Activated CD8-positive, alpha-beta T cell treated with anti-CD3 and anti-CD28 coated beads, Interleukin-2, amount 10 ng/mL, durations not matched to agents 7 days and 5 days (primary cell): ENCODE data around the gene UCKL1. TPM values are rescaled to one million over a fixed set of nuclear protein-coding genes. Genes with fewer than 3 reads are reported as not detected.
A peak's percentile ranks its signal among the peaks of the same experiment; 100 is the strongest.

Experiments used
- ATAC-seq: fragments of 150-1000 bp; cut with Tn5 transposase; one replicate; pipeline ENCODE4 v1.10.0; 2021; ENCODE audit warnings: moderate library complexity
- CTCF ChIA-PET: fragments of 350-600 bp; sonication (Branson Sonifier 250); formaldehyde crosslinking; loops from one replicate; lab custom pipeline; 2021; ENCODE audit warnings: antibody characterized with exemption; lab: Charles Lee
- POLR2A ChIA-PET: fragments of 350-600 bp; sonication (Branson Sonifier 250); formaldehyde crosslinking; loops from one replicate; lab custom pipeline; 2021; ENCODE audit warnings: antibody characterized with exemption; lab: Charles Lee
- DNase-seq: peaks from one replicate; pipeline ENCODE4 v3.0.0-alpha.2; 2020
- H3K27ac Mint-ChIP-seq: one replicate; pipeline ENCODE4 v1.8.0; 2021; ENCODE audit warnings: mild to moderate bottlenecking, mixed read lengths
- H3K27me3 Mint-ChIP-seq: one replicate; pipeline ENCODE4 v1.8.0; 2021; ENCODE audit warnings: low read depth, mixed read lengths
- H3K36me3 Mint-ChIP-seq: one replicate; pipeline ENCODE4 v1.8.0; 2021; ENCODE audit warnings: low read depth, mixed read lengths
- H3K4me1 Mint-ChIP-seq: one replicate; pipeline ENCODE4 v1.8.0; 2021; ENCODE audit warnings: low read depth, mixed read lengths
- H3K4me3 Mint-ChIP-seq: one replicate; pipeline ENCODE4 v1.8.0; 2021; ENCODE audit warnings: mild to moderate bottlenecking, mixed read lengths
- H3K9me3 Mint-ChIP-seq: one replicate; pipeline ENCODE4 v1.8.0; 2022; ENCODE audit warnings: mixed read lengths; ENCODE audit not compliant: insufficient read depth
- total RNA-seq, 2 experiments: library from RNA; stranded (reverse); gene quantifications; one replicate each; pipeline ENCODE4 v1.2.3, GENCODE V29; 2021

The UCKL1 gene
- total RNA-seq, 2 experiments from 2014 or later, result 41.1 to 45.4 TPM

DNA sequence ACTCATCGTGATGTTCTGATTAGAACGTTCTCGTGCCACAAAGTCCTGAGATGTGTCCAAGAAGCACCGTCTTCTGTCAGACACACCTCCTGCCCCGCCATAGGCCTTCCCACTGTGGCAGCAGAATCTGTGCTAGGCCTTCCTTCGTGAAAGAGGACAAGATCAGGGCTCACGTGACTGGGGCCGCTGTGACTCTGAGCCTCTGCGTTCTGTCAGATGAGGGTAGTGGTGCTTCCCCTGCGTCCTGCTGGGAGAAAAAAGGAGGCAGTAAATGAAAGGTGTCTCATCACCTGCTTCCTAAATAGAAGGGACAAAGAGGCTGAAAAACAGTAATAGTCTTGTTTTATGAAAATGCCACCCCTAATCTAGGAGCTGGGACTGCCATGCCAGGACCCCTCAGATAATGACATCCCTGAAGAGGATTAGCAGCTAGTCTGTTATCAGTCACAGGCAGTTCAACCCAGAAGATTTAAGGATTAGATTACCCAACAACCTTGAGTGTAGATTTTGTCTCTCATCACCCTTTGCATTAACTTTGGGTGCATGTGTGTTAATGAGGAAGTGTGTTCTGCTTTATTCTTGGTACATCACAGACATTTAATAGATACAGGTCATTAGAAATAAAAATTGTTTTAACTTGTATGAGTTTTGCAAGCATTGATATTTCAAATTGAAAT, 57.2 kb downstream of the UCKL1 start:
- Mint-ChIP-seq H3K9me3 (no peaks in the 10 kb centered on the region), H3K36me3 (peaks cover 50% of the 10 kb centered on the region), H3K27ac (no peak overlapping the region), H3K27me3 (no peaks in the 10 kb centered on the region), H3K4me1 (peaks cover 62% of the 10 kb centered on the region), H3K4me3 (no peak overlapping the region)
- ChIA-PET CTCF (no interaction called here), POLR2A (no interaction called here)
- no peak for ATAC-seq
- no peak for DNase-seq

DNA sequence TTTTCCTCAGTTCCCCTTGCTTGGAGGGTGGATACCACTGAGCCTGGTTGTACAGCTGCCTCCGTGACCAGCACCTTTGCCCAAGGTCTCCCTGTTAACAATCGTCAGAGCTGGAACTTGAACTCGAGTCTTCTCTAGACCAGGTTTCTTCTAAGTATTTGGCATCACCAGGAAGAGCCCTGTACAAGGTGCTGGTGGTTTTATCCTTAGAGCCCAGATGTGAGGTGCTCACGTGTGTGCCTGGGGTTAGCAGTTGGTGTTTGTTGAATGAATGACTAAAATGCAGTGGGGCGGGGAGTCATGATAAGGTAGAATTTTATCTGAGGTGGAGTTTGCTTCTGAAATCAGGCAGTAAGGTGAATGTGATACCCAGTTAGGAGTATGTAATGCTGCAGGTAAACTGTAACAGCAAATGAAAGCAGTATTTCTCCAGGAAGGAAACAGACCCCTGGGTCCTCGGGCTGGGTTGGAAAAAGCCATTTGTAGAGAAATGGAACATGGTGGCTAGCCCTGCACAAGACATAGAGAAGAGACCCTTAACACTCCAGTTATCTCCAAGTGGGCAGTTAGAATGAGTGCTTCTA, 58.1 kb downstream of the UCKL1 start:
- Mint-ChIP-seq H3K4me1 (peaks cover 56% of the 10 kb centered on the region), H3K36me3 (peaks cover 44% of the 10 kb centered on the region), H3K27ac (peak overlapping the region; percentile 62), H3K4me3 (no peak overlapping the region), H3K9me3 (no peaks in the 10 kb centered on the region), H3K27me3 (no peaks in the 10 kb centered on the region)
- DNase-seq (no peak), ATAC-seq (no peak)
- POLR2A ChIA-PET, result no interaction called here
- CTCF ChIA-PET, result interaction anchor here (0.9 kb wide), 1 partner anchor 11 kb away, joined by 3 read pairs; no protein-coding TSS in a partner anchor

DNA sequence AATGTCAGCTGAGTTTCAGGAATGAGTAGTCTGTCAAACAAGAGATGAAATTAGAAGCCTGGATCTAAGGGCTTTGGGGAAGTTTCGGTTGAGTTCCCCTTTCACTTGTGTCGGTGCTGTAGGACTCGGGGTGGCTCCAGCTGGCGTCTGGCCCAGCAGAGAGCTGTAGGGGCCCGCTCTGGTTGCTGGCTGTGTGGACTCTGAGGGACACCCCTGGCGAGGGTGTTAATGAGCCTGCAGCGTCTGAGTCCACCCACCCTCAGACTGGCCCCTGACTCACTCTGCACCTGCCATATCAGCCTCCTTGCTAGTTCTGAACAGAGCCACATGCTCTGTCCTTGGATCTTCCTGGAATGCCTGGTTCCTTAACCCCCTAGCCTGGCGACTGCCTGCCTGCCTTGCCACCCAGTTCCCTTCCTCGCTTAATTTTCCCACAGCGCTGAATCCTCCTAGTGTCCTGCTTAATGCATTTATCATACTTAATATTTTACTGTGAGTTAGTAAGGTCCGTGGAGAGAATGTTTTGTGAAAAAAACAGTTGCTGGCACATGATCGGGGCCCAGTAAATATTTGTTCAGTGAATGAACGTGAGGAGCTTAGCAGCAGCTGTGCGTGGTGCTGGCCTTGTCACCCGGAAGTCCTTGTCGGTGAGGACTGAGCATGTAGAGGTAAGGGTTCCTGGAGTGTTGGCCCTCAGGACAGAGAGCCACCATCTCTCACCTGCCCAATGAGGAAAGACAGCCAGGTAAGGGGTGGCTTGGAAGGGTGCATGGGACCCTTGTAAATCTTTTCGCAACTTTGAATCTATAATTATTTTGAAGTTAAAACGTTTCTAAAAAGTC, 59.7 kb downstream of the UCKL1 start:
- ChIA-PET CTCF (interaction anchor here (0.8 to 2.1 kb wide), 10 partner anchors 9 to 359 kb away, joined by 3 to 10 read pairs (median 4); partner anchors contain the start of genes PTK6, SAMD10 and TPD52L2), POLR2A (interaction anchor here (0.5 to 1.2 kb wide), 4 partner anchors 31 to 316 kb away, joined by 3 to 5 read pairs (median 4); partner anchors contain the start of genes ARFRP1, TPD52L2, UCKL1 and ZGPAT)
- DNase-seq (peak; percentile 46), ATAC-seq (peak; percentile 28)
- peaks cover 37% of the 10 kb centered on the region for H3K36me3 Mint-ChIP-seq
- H3K4me3 Mint-ChIP-seq, result peak overlapping the region; percentile 88
- H3K27ac Mint-ChIP-seq, result peak overlapping the region; percentile 96
- H3K4me1 Mint-ChIP-seq, result peaks cover 45% of the 10 kb centered on the region
- no peaks in the 10 kb centered on the region for H3K9me3 Mint-ChIP-seq
- no peaks in the 10 kb centered on the region for H3K27me3 Mint-ChIP-seq

DNA sequence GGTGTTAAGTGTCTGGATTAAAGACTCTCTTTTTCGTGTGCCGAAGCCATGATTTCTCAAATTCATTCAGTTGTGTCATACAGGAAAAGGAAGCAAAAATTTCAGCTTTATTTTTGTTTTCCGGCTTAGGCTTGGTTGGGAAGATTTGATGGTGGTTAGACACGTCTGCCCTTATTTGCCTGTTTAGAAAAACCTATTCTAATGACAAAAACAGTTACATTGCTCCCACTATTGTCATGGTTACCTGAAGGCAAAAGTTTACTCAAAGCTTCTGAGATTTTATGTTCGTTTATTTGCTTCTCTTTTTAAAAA, 60.3 kb downstream of the UCKL1 start:
- ChIA-PET CTCF (interaction anchor here (0.7 to 2.1 kb wide), 11 partner anchors 9 to 358 kb away, joined by 3 to 10 read pairs (median 3); partner anchors contain the start of genes PTK6, SAMD10 and TPD52L2), POLR2A (interaction anchor here (0.5 to 1.2 kb wide), 5 partner anchors 31 to 315 kb away, joined by 3 to 5 read pairs (median 3); partner anchors contain the start of genes C20orf204, PRPF6, TPD52L2 and UCKL1)
- Mint-ChIP-seq H3K4me1 (peaks cover 40% of the 10 kb centered on the region), H3K9me3 (no peaks in the 10 kb centered on the region), H3K4me3 (peak overlapping the region; percentile 88), H3K27ac (peak overlapping the region; percentile 96), H3K36me3 (peaks cover 35% of the 10 kb centered on the region), H3K27me3 (no peaks in the 10 kb centered on the region)
- ATAC-seq, result no peak
- no peak for DNase-seq

DNA sequence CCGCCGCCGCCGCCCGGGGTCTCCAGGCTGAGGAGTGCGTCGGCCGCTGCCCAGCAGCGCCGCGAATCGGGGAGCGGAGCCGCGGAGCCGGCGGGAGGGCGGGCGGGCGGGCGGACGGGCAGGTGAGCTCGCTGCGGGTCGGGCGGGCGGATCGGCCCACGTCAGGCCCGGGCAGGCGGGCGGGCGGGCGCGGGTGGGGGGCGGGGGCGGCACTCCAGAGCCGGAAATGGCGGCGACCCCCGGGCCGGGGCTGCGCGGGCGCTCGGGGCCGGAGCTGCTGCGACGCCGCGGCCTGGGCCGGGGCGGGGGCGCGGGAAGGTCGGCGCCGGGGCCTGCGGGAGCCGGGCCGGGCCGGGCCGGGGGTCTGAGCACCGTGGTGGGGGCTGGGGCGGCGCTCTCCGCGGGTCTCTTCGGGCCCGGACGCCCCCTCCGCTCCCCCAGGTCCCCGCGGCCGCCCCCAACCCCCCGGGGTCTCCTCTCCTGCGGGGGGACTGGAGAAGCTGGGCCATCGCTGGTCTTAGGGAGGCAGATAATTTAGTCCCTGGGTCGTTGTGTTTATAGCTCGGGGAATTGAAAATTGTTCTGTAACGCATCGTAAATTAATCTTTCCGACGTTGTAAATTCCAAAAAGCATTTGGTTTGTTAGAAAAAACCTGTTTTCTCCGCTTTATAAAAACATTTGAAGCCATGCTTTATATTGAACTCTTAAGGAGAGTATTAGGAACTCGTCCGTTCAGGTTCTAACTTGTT, 60.8 kb downstream of the UCKL1 start:
- Mint-ChIP-seq H3K4me3 (peak overlapping the region; percentile 88), H3K27me3 (no peaks in the 10 kb centered on the region), H3K36me3 (peaks cover 34% of the 10 kb centered on the region), H3K27ac (peak overlapping the region; percentile 96), H3K9me3 (no peaks in the 10 kb centered on the region), H3K4me1 (peaks cover 37% of the 10 kb centered on the region)
- ChIA-PET CTCF (interaction anchor here (0.7 to 2.1 kb wide), 9 partner anchors 18 to 358 kb away, joined by 3 to 10 read pairs (median 4); partner anchors contain the start of genes PTK6, SAMD10 and TPD52L2), POLR2A (interaction anchor here (0.7 to 1.2 kb wide), 6 partner anchors 30 to 1254 kb away, joined by 3 to 5 read pairs (median 3); partner anchors contain the start of genes C20orf204, PPDPF, PRPF6 and TPD52L2)
- no peak for DNase-seq
- ATAC-seq, result no peak

DNA sequence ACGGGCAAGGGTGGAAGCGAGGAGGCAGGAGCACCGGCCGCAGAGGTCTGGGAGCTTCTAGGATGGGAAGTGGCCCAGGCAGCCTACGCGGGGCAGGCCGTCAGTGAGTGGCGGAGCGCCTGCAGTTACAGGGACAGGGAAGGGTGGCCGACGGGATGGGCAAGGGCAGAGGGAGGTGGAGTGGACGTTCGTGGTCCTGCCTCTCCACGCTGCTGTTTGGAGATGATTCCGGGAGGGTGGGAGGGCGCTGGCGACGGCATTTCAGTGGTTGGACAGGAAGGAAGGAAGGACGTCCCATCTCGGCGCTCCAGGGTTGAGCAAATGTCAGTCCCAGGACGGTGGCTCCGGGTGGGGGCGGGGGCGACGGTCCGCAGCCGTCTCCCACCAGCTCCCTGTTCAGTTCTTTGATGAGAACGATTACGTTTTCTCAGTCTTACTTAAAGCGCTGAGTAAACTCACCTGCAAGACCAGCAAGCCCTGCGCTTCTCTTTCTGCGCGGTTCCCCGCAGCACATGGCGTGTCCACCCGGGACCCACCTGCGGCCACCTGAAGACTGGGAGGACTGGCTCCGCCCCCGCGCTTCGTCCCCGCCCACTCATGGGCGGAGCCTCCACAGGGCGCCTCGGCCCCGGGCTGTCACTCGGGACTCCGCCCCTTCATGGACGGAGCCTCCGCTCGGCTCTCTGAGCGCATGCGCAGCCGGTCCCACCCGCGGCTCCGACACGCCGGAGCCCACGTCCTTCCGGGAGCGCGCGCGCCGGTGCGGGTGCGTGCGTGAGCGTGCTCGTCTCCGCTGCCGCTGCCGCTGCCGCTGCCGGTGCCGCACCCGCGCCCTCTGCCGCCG, 61.6 kb downstream of the UCKL1 start, which contains the start of gene DNAJC5:
Gene DNAJC5 (plus strand): TSS at position 769 of the 844 bp plus-strand sequence. CDS start 33,220 bp downstream, outside the sequence.
- Mint-ChIP-seq H3K9me3 (no peaks in the 10 kb centered on the region), H3K36me3 (peaks cover 40% of the 10 kb centered on the region), H3K4me3 (peak within 1 kb of the TSS; percentile 88), H3K27me3 (no peaks in the 10 kb centered on the region), H3K27ac (peak within 1 kb of the TSS; percentile 96), H3K4me1 (peaks cover 37% of the 10 kb centered on the region)
- ATAC-seq, result peak; percentile 90
- ChIA-PET POLR2A (interaction anchor here (1.0 to 1.1 kb wide), 2 partner anchors 86 to 374 kb away, joined by 3 read pairs; partner anchors contain the start of genes PPDPF and PRPF6), CTCF (interaction anchor here (0.6 to 1.1 kb wide), 3 partner anchors 29 to 226 kb away, joined by 3 read pairs; partner anchors contain the start of genes PRPF6 and TPD52L2)
- DNase-seq, result peak; percentile 96

DNA sequence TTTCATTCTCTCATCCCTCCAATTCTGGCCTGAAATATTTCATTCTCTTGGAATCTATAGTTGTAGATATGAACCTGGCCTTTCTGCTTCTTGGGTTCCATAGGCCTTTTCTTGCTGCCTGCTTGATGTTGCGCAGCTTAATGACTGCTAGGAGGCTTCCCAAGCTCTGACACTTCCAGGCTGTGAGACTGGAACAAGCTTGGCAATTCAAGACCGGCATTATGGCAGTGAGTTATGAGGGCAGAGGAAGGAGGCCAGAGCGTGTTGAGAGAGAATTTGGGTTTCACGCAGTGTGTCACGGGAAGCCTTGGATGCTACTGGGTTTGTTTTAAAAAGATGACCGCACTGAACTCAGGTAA, 62.2 kb downstream of the UCKL1 start:
- DNase-seq (no peak), ATAC-seq (no peak)
- H3K27me3 Mint-ChIP-seq, result no peaks in the 10 kb centered on the region
- peak overlapping the region; percentile 48 for H3K27ac Mint-ChIP-seq
- CTCF ChIA-PET, result interaction anchor here (0.6 to 1.7 kb wide), 4 partner anchors 29 to 227 kb away, joined by 3 to 4 read pairs (median 3); partner anchors contain the start of genes PRPF6 and TPD52L2
- H3K9me3 Mint-ChIP-seq, result no peaks in the 10 kb centered on the region
- peak overlapping the region; percentile 54 for H3K4me3 Mint-ChIP-seq
- POLR2A ChIA-PET, result interaction anchor here (1.1 kb wide), 1 partner anchor 373 kb away, joined by 3 read pairs; the partner anchor contains the start of gene PPDPF
- peaks cover 34% of the 10 kb centered on the region for H3K4me1 Mint-ChIP-seq
- H3K36me3 Mint-ChIP-seq, result peaks cover 37% of the 10 kb centered on the region

DNA sequence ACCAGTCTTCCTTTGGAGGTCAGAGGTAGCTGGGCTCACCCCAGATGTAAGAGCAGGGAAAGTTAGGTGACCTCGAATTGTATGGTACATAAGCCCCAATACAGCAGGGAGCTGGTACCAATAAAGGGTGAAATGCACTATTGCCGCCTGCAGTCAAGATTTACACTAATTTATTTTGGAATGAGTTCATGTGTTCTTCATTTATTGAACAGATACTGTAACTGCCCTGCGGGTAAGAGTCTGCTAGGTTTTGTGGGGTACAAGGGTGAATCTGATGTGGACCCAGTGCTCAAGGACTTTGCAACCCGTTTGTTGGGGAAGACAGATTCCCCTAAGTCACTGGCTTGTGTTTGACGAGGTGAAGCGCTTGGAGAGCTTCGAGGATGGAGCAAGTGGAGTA, 63.8 kb downstream of the UCKL1 start:
- Mint-ChIP-seq H3K27ac (no peak overlapping the region), H3K36me3 (peaks cover 28% of the 10 kb centered on the region), H3K4me1 (peaks cover 20% of the 10 kb centered on the region), H3K9me3 (no peaks in the 10 kb centered on the region), H3K27me3 (no peaks in the 10 kb centered on the region), H3K4me3 (no peak overlapping the region)
- DNase-seq, result no peak
- POLR2A ChIA-PET, result interaction anchor here (0.6 kb wide), 1 partner anchor 142 kb away, joined by 3 read pairs; no protein-coding TSS in a partner anchor
- CTCF ChIA-PET, result interaction anchor here (1.7 kb wide), 1 partner anchor 106 kb away, joined by 4 read pairs; no protein-coding TSS in a partner anchor
- ATAC-seq, result no peak

DNA sequence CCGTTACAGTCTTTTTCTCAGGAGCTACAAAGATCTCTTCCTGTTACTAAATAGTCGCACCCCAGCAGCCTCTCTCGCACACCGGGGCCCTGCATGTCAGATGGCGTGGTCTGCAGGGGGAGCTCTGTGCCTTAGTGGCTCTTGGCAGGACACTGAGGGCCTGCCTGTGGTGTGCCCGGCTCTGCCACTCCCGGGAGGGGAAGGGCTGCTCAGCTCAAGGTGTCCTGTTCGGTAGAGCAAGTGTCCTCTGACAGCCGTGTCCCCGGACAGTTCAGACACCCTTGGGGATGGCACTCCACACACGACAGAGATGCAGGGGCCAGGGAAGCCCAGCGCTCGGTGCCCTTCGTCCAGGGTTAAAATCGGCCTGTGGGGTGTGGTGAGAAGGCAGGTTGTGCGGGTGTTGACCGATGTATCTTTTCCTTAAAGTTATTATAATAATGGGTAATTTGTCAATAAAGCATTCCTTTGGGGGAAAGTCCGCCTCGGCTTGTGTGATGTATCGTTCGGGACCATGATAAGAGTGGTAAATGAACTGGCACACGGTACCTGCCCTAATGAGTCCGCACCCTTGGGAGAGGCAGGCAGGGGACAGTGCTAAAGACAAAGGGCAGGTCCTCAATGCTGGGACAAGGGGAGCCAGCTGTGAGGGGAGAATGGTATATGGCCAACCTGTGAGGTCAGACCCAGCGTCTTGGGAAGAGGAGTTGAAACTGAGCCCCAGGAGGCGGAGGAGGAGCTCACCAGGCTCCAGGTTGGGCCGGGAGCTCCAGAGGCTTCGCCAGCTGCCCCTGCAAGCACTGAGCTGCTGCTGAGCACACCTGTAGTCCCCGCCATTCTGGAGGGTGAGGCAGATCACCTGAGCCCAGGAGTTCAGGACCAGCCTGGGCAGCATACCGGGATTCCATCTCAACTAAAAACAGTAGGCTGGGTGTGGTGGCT, 64.9 kb downstream of the UCKL1 start:
- Mint-ChIP-seq H3K27ac (no peak overlapping the region), H3K36me3 (peaks cover 24% of the 10 kb centered on the region), H3K27me3 (no peaks in the 10 kb centered on the region), H3K9me3 (no peaks in the 10 kb centered on the region), H3K4me3 (no peak overlapping the region), H3K4me1 (peaks cover 13% of the 10 kb centered on the region)
- no peak for ATAC-seq
- ChIA-PET POLR2A (no interaction called here), CTCF (no interaction called here)
- DNase-seq, result no peak
